ENCODE data around the gene GAN.

GAN gene

DNA sequence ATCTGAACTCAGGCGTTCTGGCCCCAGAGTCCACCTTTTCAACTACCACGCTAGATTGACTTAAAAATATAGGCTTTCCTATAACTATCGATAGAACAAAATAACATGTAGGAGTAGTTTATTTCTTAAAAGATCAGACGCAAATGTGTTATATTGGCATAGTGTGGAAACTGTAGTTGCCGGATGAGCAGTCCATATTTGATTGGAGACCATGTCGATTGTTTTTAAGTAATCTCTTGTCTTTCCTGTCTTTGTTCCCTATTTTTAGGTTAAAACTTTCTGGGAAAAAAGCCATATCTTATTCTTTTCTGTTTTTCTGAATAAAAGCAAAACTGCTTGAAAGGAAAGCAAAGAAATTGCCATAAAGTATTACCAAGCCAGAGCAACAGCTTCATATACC, 53.1 kb downstream of the GAN start:
- no peaks in the 10 kb centered on the region for H3K36me3 ChIP-seq (replicated peaks; ENCODE audit: insufficient read depth, low read length)
- DNase-seq: no peak

DNA sequence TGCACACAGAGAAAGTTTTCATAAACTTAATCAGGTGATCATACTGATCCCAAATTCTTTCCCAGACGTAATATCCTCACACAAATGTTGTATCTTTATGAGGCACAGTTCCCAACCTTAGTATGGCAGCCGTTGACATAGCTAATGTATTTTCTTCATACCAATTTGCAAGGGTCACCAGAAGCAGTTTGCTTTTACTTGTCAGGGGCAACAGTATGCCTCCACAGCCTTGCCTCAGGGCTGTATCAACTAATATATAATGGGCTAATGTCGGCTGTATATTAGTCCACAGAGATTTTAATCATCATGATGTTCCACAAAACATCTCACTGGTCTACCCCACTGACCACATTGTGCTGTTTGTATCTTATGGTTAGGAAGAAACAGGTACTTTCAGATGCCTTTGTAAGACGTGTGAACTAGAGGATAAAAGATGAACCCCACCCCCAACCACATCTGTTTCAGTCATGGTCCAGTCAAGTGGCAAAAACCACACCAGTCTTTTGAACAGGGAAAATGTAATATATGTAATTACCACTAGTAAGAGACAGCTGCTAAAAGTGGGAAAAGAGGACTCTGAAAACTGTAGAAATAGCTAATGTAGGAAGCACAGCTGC, 55.2 kb downstream of the GAN start:
- H3F3A ChIP-seq (ENCODE audit: insufficient read depth, low read length): no peaks in the 10 kb centered on the region
- no peak overlapping the region for H2AFZ ChIP-seq (ENCODE audit: low read length)
- H3K27me3 ChIP-seq (replicated peaks; ENCODE audit: insufficient read depth, low read length): no peaks in the 10 kb centered on the region
- TF ChIP-seq EZH2 (optimal IDR thresholded peaks at IDR 0.05; ENCODE audit: low read depth, low read length) (no peak), EZH2phosphoT487 (IDR thresholded peaks at IDR 0.05; ENCODE audit: low read length) (no peak)
- TF ChIP-seq, protein P1, sequence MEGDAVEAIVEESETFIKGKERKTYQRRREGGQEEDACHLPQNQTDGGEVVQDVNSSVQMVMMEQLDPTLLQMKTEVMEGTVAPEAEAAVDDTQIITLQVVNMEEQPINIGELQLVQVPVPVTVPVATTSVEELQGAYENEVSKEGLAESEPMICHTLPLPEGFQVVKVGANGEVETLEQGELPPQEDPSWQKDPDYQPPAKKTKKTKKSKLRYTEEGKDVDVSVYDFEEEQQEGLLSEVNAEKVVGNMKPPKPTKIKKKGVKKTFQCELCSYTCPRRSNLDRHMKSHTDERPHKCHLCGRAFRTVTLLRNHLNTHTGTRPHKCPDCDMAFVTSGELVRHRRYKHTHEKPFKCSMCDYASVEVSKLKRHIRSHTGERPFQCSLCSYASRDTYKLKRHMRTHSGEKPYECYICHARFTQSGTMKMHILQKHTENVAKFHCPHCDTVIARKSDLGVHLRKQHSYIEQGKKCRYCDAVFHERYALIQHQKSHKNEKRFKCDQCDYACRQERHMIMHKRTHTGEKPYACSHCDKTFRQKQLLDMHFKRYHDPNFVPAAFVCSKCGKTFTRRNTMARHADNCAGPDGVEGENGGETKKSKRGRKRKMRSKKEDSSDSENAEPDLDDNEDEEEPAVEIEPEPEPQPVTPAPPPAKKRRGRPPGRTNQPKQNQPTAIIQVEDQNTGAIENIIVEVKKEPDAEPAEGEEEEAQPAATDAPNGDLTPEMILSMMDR (IDR thresholded peaks at IDR 0.05; ENCODE audit: low read length): no peak
- peak; percentile 74 for DNase-seq
- no peaks in the 10 kb centered on the region for H3K9me3 ChIP-seq (replicated peaks; ENCODE audit: insufficient read depth, low read length)
- no peak overlapping the region for H3K4me3 ChIP-seq (ENCODE audit: low read length)
- no peaks in the 10 kb centered on the region for H3K79me2 ChIP-seq (ENCODE audit: low read length)
- H3K27ac ChIP-seq (ENCODE audit: low read length): peak overlapping the region; percentile 31; the same call in 1 of the 2 replicates
- no peaks in the 10 kb centered on the region for H3K9me2 ChIP-seq (replicated peaks; ENCODE audit: insufficient read depth, low read length)
- H3K9ac ChIP-seq (ENCODE audit: low read length): no peak overlapping the region
- peaks cover 11% of the 10 kb centered on the region for H3K4me1 ChIP-seq (ENCODE audit: low read length)
- H3K36me3 ChIP-seq (replicated peaks; ENCODE audit: insufficient read depth, low read length): no peaks in the 10 kb centered on the region
- H4K20me1 ChIP-seq (ENCODE audit: insufficient read depth, low read length): no peaks in the 10 kb centered on the region
- no peak overlapping the region; the same call in 1 of the 2 replicates for H3K4me2 ChIP-seq (ENCODE audit: low read depth, low read length)

More for the DNA sequence above, 53.1 kb downstream of the GAN start:
- Histone ChIP-seq H3K27me3 (replicated peaks; ENCODE audit: insufficient read depth, low read length) (no peaks in the 10 kb centered on the region), H2AFZ (ENCODE audit: low read length) (no peak overlapping the region), H4K20me1 (ENCODE audit: insufficient read depth, low read length) (no peaks in the 10 kb centered on the region), H3F3A (ENCODE audit: insufficient read depth, low read length) (no peaks in the 10 kb centered on the region), H3K27ac (ENCODE audit: low read length) (no peak overlapping the region), H3K9me3 (replicated peaks; ENCODE audit: insufficient read depth, low read length) (no peaks in the 10 kb centered on the region), H3K4me2 (ENCODE audit: low read depth, low read length) (no peak overlapping the region), H3K9ac (ENCODE audit: low read length) (no peak overlapping the region), H3K4me3 (ENCODE audit: low read length) (no peak overlapping the region), H3K4me1 (ENCODE audit: low read length) (peaks cover 11% of the 10 kb centered on the region), H3K9me2 (replicated peaks; ENCODE audit: insufficient read depth, low read length) (no peaks in the 10 kb centered on the region), H3K79me2 (ENCODE audit: low read length) (no peaks in the 10 kb centered on the region)
- TF ChIP-seq EZH2phosphoT487 (IDR thresholded peaks at IDR 0.05; ENCODE audit: low read length) (no peak), EZH2 (optimal IDR thresholded peaks at IDR 0.05; ENCODE audit: low read depth, low read length) (no peak)
- TF ChIP-seq, protein P1 (IDR thresholded peaks at IDR 0.05; ENCODE audit: low read length): no peak

DNA sequence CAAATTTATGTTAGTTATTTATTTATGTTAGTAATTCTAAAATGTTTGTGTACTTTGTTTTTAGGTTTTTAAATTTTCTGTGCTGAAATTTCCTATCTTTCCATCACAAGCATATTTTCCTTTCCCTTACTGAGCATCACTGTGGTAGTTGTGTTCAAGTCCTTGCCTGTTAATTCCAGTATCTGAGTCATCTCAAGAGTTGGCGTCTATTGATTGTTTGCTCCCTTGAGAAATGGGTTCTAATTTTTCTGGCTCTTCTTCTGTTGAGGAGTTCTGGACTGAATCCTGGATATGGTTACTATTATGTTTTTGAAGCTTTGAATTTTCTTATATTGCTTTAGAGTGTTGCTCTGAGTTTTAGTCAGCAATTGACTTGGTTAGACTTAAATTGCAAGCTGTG, 56.3 kb downstream of the GAN start:
- H3K4me2 ChIP-seq (ENCODE audit: low read depth, low read length): no peak overlapping the region
- H3K4me1 ChIP-seq (ENCODE audit: low read length): peaks cover 11% of the 10 kb centered on the region
- no peaks in the 10 kb centered on the region for H3F3A ChIP-seq (ENCODE audit: insufficient read depth, low read length)
- no peaks in the 10 kb centered on the region for H4K20me1 ChIP-seq (ENCODE audit: insufficient read depth, low read length)
- no peak for DNase-seq
- H3K36me3 ChIP-seq (replicated peaks; ENCODE audit: insufficient read depth, low read length): no peaks in the 10 kb centered on the region
- no peak overlapping the region for H3K9ac ChIP-seq (ENCODE audit: low read length)
- H3K9me3 ChIP-seq (replicated peaks; ENCODE audit: insufficient read depth, low read length): no peaks in the 10 kb centered on the region
- no peaks in the 10 kb centered on the region for H3K79me2 ChIP-seq (ENCODE audit: low read length)
- no peak overlapping the region for H3K4me3 ChIP-seq (ENCODE audit: low read length)
- TF ChIP-seq, protein P1 (IDR thresholded peaks at IDR 0.05; ENCODE audit: low read length): no peak
- TF ChIP-seq EZH2phosphoT487 (IDR thresholded peaks at IDR 0.05; ENCODE audit: low read length) (no peak), EZH2 (optimal IDR thresholded peaks at IDR 0.05; ENCODE audit: low read depth, low read length) (no peak)
- H3K9me2 ChIP-seq (replicated peaks; ENCODE audit: insufficient read depth, low read length): no peaks in the 10 kb centered on the region
- H3K27me3 ChIP-seq (replicated peaks; ENCODE audit: insufficient read depth, low read length): no peaks in the 10 kb centered on the region
- no peak overlapping the region for H2AFZ ChIP-seq (ENCODE audit: low read length)
- H3K27ac ChIP-seq (ENCODE audit: low read length): no peak overlapping the region

All from MM.1S (cell line).